Activated naive CD4-positive, alpha-beta T cell treated with anti-CD3 and anti-CD28 coated beads, Interleukin-2, amount 10 ng/mL, durations not matched to agents 7 days and 5 days (primary cell): Measurements from ENCODE around the gene LAP3.
"Not testable (repeated sequence)": the region's sequence is repeated elsewhere in the genome, so short reads cannot be mapped to it uniquely, and the experiment has no call there.

ENCODE experiments used
- CTCF ChIA-PET: fragments of 350-600 bp; sonication (Branson Sonifier 250); formaldehyde crosslinking; loops from one replicate; lab custom pipeline; 2021; ENCODE audit warnings: antibody characterized with exemption; lab: Charles Lee
- DNase-seq: peaks from one replicate; pipeline ENCODE4 v3.0.0-alpha.2; 2020
- H3K27ac Mint-ChIP-seq: one replicate; pipeline ENCODE4 v1.8.0; 2021; ENCODE audit warnings: mild to moderate bottlenecking, moderate library complexity, mixed read lengths
- H3K27me3 Mint-ChIP-seq: one replicate; pipeline ENCODE4 v1.8.0; 2021; ENCODE audit warnings: mild to moderate bottlenecking, mixed read lengths
- H3K36me3 Mint-ChIP-seq: one replicate; pipeline ENCODE4 v1.8.0; 2021; ENCODE audit warnings: mixed read lengths
- H3K4me1 Mint-ChIP-seq: one replicate; pipeline ENCODE4 v1.8.0; 2021; ENCODE audit warnings: mixed read lengths
- H3K4me3 Mint-ChIP-seq: one replicate; pipeline ENCODE4 v1.8.0; 2021; ENCODE audit warnings: mild to moderate bottlenecking, moderate library complexity, mixed read lengths
- H3K9me3 Mint-ChIP-seq: one replicate; pipeline ENCODE4 v1.8.0; 2021; ENCODE audit warnings: mixed read lengths

Gene LAP3

GRCh38 chr4:17552427-17552826 lies 24.6 kb upstream of the LAP3 start:
- DNase-seq: no peak
- H3K4me1 Mint-ChIP-seq: peaks cover 9% of the 10 kb centered on the region
- no peak overlapping the region for H3K4me3 Mint-ChIP-seq
- no peaks in the 10 kb centered on the region for H3K9me3 Mint-ChIP-seq
- H3K36me3 Mint-ChIP-seq: no peaks in the 10 kb centered on the region
- peaks cover 29% of the 10 kb centered on the region for H3K27me3 Mint-ChIP-seq
- no peak overlapping the region for H3K27ac Mint-ChIP-seq
- CTCF ChIA-PET: no interaction called here

- H3K9me3 Mint-ChIP-seq: no peaks in the 10 kb centered on the region
- DNase-seq: no peak
- H3K36me3 Mint-ChIP-seq: no peaks in the 10 kb centered on the region
- no peak overlapping the region for H3K4me3 Mint-ChIP-seq
- peaks cover 5% of the 10 kb centered on the region for H3K4me1 Mint-ChIP-seq
- no peak overlapping the region for H3K27ac Mint-ChIP-seq
- peaks cover 30% of the 10 kb centered on the region for H3K27me3 Mint-ChIP-seq
- CTCF ChIA-PET: interaction anchor here (0.7 to 0.8 kb wide), 2 partner anchors 81 to 82 kb away, joined by 3 to 6 read pairs; no protein-coding TSS in a partner anchor
Observed at GRCh38 chr4:17554568-17554967, 22.4 kb upstream of the LAP3 start.

GRCh38 chr4:17556498-17556897 lies 20.5 kb upstream of the LAP3 start:
- H3K9me3 Mint-ChIP-seq: no peaks in the 10 kb centered on the region
- CTCF ChIA-PET: no interaction called here
- H3K36me3 Mint-ChIP-seq: no peaks in the 10 kb centered on the region
- no peak for DNase-seq
- no peak overlapping the region for H3K27ac Mint-ChIP-seq
- H3K4me3 Mint-ChIP-seq: no peak overlapping the region
- H3K4me1 Mint-ChIP-seq: peaks cover 5% of the 10 kb centered on the region
- peaks cover 33% of the 10 kb centered on the region for H3K27me3 Mint-ChIP-seq

GRCh38 chr4:17557880-17558279 lies 19.1 kb upstream of the LAP3 start:
- Mint-ChIP-seq H3K36me3 (no peaks in the 10 kb centered on the region), H3K27me3 (peaks cover 27% of the 10 kb centered on the region), H3K4me3 (no peak overlapping the region), H3K9me3 (no peaks in the 10 kb centered on the region), H3K27ac (no peak overlapping the region), H3K4me1 (peaks cover 5% of the 10 kb centered on the region)
- CTCF ChIA-PET: interaction anchor here (2.4 kb wide), 1 partner anchor 8 kb away, joined by 10 read pairs; no protein-coding TSS in a partner anchor
- DNase-seq: no peak

GRCh38 chr4:17558941-17559708 lies 17.9 kb upstream of the LAP3 start:
- H3K36me3 Mint-ChIP-seq: no peaks in the 10 kb centered on the region
- peaks cover 5% of the 10 kb centered on the region for H3K4me1 Mint-ChIP-seq
- H3K27me3 Mint-ChIP-seq: peaks cover 27% of the 10 kb centered on the region
- CTCF ChIA-PET: interaction anchor here (1.2 to 2.4 kb wide), 2 partner anchors 10 to 77 kb away, joined by 3 to 10 read pairs; no protein-coding TSS in a partner anchor
- DNase-seq: no peak
- H3K4me3 Mint-ChIP-seq: no peak overlapping the region
- H3K9me3 Mint-ChIP-seq: no peaks in the 10 kb centered on the region
- H3K27ac Mint-ChIP-seq: no peak overlapping the region

GRCh38 chr4:17559709-17560048 lies 17.3 kb upstream of the LAP3 start:
- H3K4me3 Mint-ChIP-seq: no peak overlapping the region
- DNase-seq: no peak
- H3K4me1 Mint-ChIP-seq: peaks cover 4% of the 10 kb centered on the region
- no peaks in the 10 kb centered on the region for H3K9me3 Mint-ChIP-seq
- H3K36me3 Mint-ChIP-seq: no peaks in the 10 kb centered on the region
- H3K27ac Mint-ChIP-seq: no peak overlapping the region
- CTCF ChIA-PET: no interaction called here
- peaks cover 26% of the 10 kb centered on the region for H3K27me3 Mint-ChIP-seq

GRCh38 chr4:17560065-17560673 lies 16.8 kb upstream of the LAP3 start:
- H3K4me1 Mint-ChIP-seq: no peaks in the 10 kb centered on the region
- CTCF ChIA-PET: no interaction called here
- no peaks in the 10 kb centered on the region for H3K9me3 Mint-ChIP-seq
- no peaks in the 10 kb centered on the region for H3K36me3 Mint-ChIP-seq
- peaks cover 23% of the 10 kb centered on the region for H3K27me3 Mint-ChIP-seq
- no peak for DNase-seq
- no peak overlapping the region for H3K27ac Mint-ChIP-seq
- H3K4me3 Mint-ChIP-seq: no peak overlapping the region

GRCh38 chr4:17561195-17561909 lies 15.6 kb upstream of the LAP3 start:
- Mint-ChIP-seq H3K4me3 (no peak overlapping the region), H3K27ac (no peak overlapping the region), H3K36me3 (no peaks in the 10 kb centered on the region), H3K4me1 (no peaks in the 10 kb centered on the region), H3K27me3 (peaks cover 29% of the 10 kb centered on the region), H3K9me3 (no peaks in the 10 kb centered on the region)
- no peak for DNase-seq
- CTCF ChIA-PET: no interaction called here

GRCh38 chr4:17562157-17562556 lies 14.8 kb upstream of the LAP3 start:
- no peaks in the 10 kb centered on the region for H3K36me3 Mint-ChIP-seq
- DNase-seq: no peak
- CTCF ChIA-PET: interaction anchor here (1.9 kb wide), 1 partner anchor 74 kb away, joined by 7 read pairs; no protein-coding TSS in a partner anchor
- H3K4me3 Mint-ChIP-seq: no peak overlapping the region
- H3K9me3 Mint-ChIP-seq: no peaks in the 10 kb centered on the region
- no peak overlapping the region for H3K27ac Mint-ChIP-seq
- H3K27me3 Mint-ChIP-seq: peaks cover 26% of the 10 kb centered on the region
- no peaks in the 10 kb centered on the region for H3K4me1 Mint-ChIP-seq

- H3K9me3 Mint-ChIP-seq: no peaks in the 10 kb centered on the region
- DNase-seq: no peak
- no peak overlapping the region for H3K4me3 Mint-ChIP-seq
- peaks cover 23% of the 10 kb centered on the region for H3K27me3 Mint-ChIP-seq
- CTCF ChIA-PET: no interaction called here
- no peaks in the 10 kb centered on the region for H3K4me1 Mint-ChIP-seq
- H3K27ac Mint-ChIP-seq: no peak overlapping the region
- H3K36me3 Mint-ChIP-seq: no peaks in the 10 kb centered on the region
Observed at GRCh38 chr4:17565846-17566245, 11.2 kb upstream of the LAP3 start.

- H3K27me3 Mint-ChIP-seq: peaks cover 17% of the 10 kb centered on the region
- CTCF ChIA-PET: interaction anchor here (0.7 kb wide), 1 partner anchor 19 kb away, joined by 3 read pairs; no protein-coding TSS in a partner anchor
Observed at GRCh38 chr4:17567271-17567670, 9.7 kb upstream of the LAP3 start.

GRCh38 chr4:17574206-17574605 lies 2.8 kb upstream of the LAP3 start:
- H3K4me1 Mint-ChIP-seq: peaks cover 22% of the 10 kb centered on the region
- no peak overlapping the region for H3K27ac Mint-ChIP-seq
- peaks cover 4% of the 10 kb centered on the region for H3K36me3 Mint-ChIP-seq
- no peak overlapping the region for H3K4me3 Mint-ChIP-seq
- no peaks in the 10 kb centered on the region for H3K9me3 Mint-ChIP-seq
- CTCF ChIA-PET: no interaction called here
- H3K27me3 Mint-ChIP-seq: peaks cover 7% of the 10 kb centered on the region
- no peak for DNase-seq

More at GRCh38 chr4:17567271-17567670, 9.7 kb upstream of the LAP3 start:
- no peaks in the 10 kb centered on the region for H3K9me3 Mint-ChIP-seq
- no peak overlapping the region for H3K27ac Mint-ChIP-seq
- no peaks in the 10 kb centered on the region for H3K4me1 Mint-ChIP-seq
- H3K4me3 Mint-ChIP-seq: no peak overlapping the region
- H3K36me3 Mint-ChIP-seq: no peaks in the 10 kb centered on the region
- DNase-seq: no peak

- H3K27ac Mint-ChIP-seq, H3K36me3 Mint-ChIP-seq, DNase-seq, H3K27me3 Mint-ChIP-seq, H3K4me3 Mint-ChIP-seq, H3K9me3 Mint-ChIP-seq: not testable (repeated sequence)
- CTCF ChIA-PET: interaction anchor here (0.6 kb wide), 1 partner anchor 13 kb away, joined by 3 read pairs; no protein-coding TSS in a partner anchor
- H3K4me1 Mint-ChIP-seq: peaks cover 30% of the 10 kb centered on the region
Observed at GRCh38 chr4:17575177-17575576, 1.8 kb upstream of the LAP3 start.
